HepG2 (cell line): ENCODE results near the gene LILRB3. TPM values are rescaled to one million over a fixed set of nuclear protein-coding genes. Genes with fewer than 3 reads are reported as not detected.
A peak's percentile ranks its signal among the peaks of the same experiment; 100 is the strongest.

Source experiments
- ATAC-seq: fragments of 200-7000 bp; cut with Tn5 transposase; 3 replicates; pipeline ENCODE4 v1.9.1; 2020; ENCODE audit warnings: mild to moderate bottlenecking, moderate library complexity
- BruUV-seq: library from RNA; stranded (reverse); fragments of 400-500 nt; replicated peaks from 2 replicates; lab custom pipeline; 2021; lab: Mats Ljungman, UMichigan
- CTCF ChIA-PET: fragments of 300-600 bp; formaldehyde crosslinking; extraction: SDS; loops from one replicate; lab custom pipeline; 2021; ENCODE audit warnings: low total read pairs, inconsistent platforms, low intra/inter-chr PET ratio; lab: Yijun Ruan, JAX
- POLR2A ChIA-PET: fragments of 350-600 bp; sonication (Branson Sonifier 250); formaldehyde crosslinking; loops from one replicate; lab custom pipeline; 2020; ENCODE audit warnings: antibody characterized with exemption, inconsistent platforms; lab: Yijun Ruan, JAX
- DNase-seq: peaks from one replicate; pipeline ENCODE4 v3.0.0-alpha.2; 2015; ENCODE audit warnings: low spot score
- FAIRE-seq: peaks from 3 replicates; lab custom pipeline; 2011; peaks lifted over from hg19 to GRCh38; lab: Jason Lieb, UNC
- H2AFZ ChIP-seq: one replicate; pipeline ENCODE4 v1.6.1; 2011; ENCODE audit warnings: low read length, inconsistent platforms
- H3K27ac ChIP-seq: fragments of 300-600 bp; 3 replicates; pipeline ENCODE4 v1.8.0; 2011; ENCODE audit warnings: mixed run types, mild to moderate bottlenecking, mixed read lengths, low read length, inconsistent platforms; ENCODE audit not compliant: insufficient read depth; ENCODE audit errors: extremely low read length
- H3K27me3 ChIP-seq, 2 experiments: fragments of 200-600 bp in 1 of 2; 2 replicates in 1 of 2; 3 replicates in 1 of 2; pipeline versions ENCODE4 v1.6.0 to v1.8.0; 2011; ENCODE audit warnings: low read length in 2 of 2, mild to moderate bottlenecking in 2 of 2, moderate library complexity in 2 of 2, inconsistent platforms in 1 of 2; ENCODE audit not compliant: insufficient read depth in 2 of 2, control insufficient read depth in 1 of 2
- H3K36me3 ChIP-seq, 2 experiments: fragments of 200-600 bp in 1 of 2; replicated peaks in 1 of 2; 2 replicates in 1 of 2; 3 replicates in 1 of 2; pipeline versions ENCODE4 v1.5.1 to v1.8.0; 2011; ENCODE audit warnings: low read length in 2 of 2, inconsistent platforms in 1 of 2; ENCODE audit not compliant: insufficient read depth in 2 of 2, control insufficient read depth in 1 of 2
- H3K4me1 ChIP-seq: 2 replicates; pipeline ENCODE4 v1.5.1; 2012; ENCODE audit warnings: low read length, inconsistent platforms; ENCODE audit not compliant: insufficient read depth
- H3K4me2 ChIP-seq: 2 replicates; pipeline ENCODE4 v1.6.0; 2011; ENCODE audit warnings: low read depth, low read length, inconsistent platforms
- H3K4me3 ChIP-seq, 3 experiments: fragments of 200-600 bp in 1 of 3; sonication (generic), shearing (Covaris generic) in 1 of 3; replicated peaks in 1 of 3; 2 replicates each; pipeline ENCODE4 v1.5.1; 2011 to 2016; ENCODE audit warnings: low read length in 3 of 3, inconsistent platforms in 2 of 3, low read depth in 2 of 3, mild to moderate bottlenecking in 2 of 3, control low read depth in 1 of 3, mixed read lengths in 1 of 3; ENCODE audit not compliant: insufficient read depth in 1 of 3
- H3K79me2 ChIP-seq: one replicate; pipeline ENCODE4 v1.6.1; 2011; ENCODE audit warnings: low read length, inconsistent platforms; ENCODE audit not compliant: insufficient read depth
- H3K9ac ChIP-seq: 2 replicates; pipeline ENCODE4 v1.6.0; 2011; ENCODE audit warnings: mild to moderate bottlenecking, low read depth, low read length, inconsistent platforms; ENCODE audit not compliant: insufficient read depth
- H3K9me3 ChIP-seq: 2 replicates; pipeline ENCODE4 v1.5.1; 2012; ENCODE audit warnings: mild to moderate bottlenecking, low read length
- H4K20me1 ChIP-seq: 2 replicates; pipeline ENCODE4 v1.6.0; 2011; ENCODE audit warnings: inconsistent platforms, mild to moderate bottlenecking, low read length, moderate library complexity; ENCODE audit not compliant: insufficient read depth
- ATAD3A ChIP-seq: sonication (generic); formaldehyde crosslinking; IDR thresholded peaks from 2 replicates; pipeline ENCODE4 v1.4.0; 2020; ENCODE audit warnings: missing genetic modification reagents
- BRD4 ChIP-seq: sonication (generic); formaldehyde crosslinking; IDR thresholded peaks from 2 replicates; pipeline ENCODE4 v1.4.0; 2020; ENCODE audit warnings: missing genetic modification reagents
- CHD4 ChIP-seq: fragments of 200-600 bp; sonication (generic); IDR thresholded peaks from 2 replicates; pipeline ENCODE4 v1.7.0; 2017; ENCODE audit warnings: mild to moderate bottlenecking, low read length, borderline replicate concordance
- IKZF1 ChIP-seq: fragments of 450-650 bp; IDR thresholded peaks from 2 replicates; pipeline ENCODE4 v1.7.1; 2016
- REPIN1 ChIP-seq: sonication (generic); formaldehyde crosslinking; IDR thresholded peaks from 2 replicates; pipeline ENCODE4 v1.8.0; 2022; ENCODE audit warnings: missing genetic modification reagents, low read depth, mild to moderate bottlenecking, borderline replicate concordance
- RXRB ChIP-seq: IDR thresholded peaks from 2 replicates; pipeline ENCODE4 v1.6.1; 2016; ENCODE audit warnings: borderline replicate concordance, missing genetic modification reagents, missing compliant biosample characterization
- TARDBP ChIP-seq: sonication (generic); formaldehyde crosslinking; IDR thresholded peaks from 2 replicates; pipeline ENCODE4 v1.8.0; 2022; ENCODE audit warnings: mild to moderate bottlenecking, missing genetic modification reagents
- ZFX ChIP-seq: sonication (generic); formaldehyde crosslinking; IDR thresholded peaks from 2 replicates; pipeline ENCODE4 v1.4.0; 2020; ENCODE audit warnings: mild to moderate bottlenecking, low read depth, missing genetic modification reagents, moderate library complexity
- ZNF136 ChIP-seq: sonication (generic); formaldehyde crosslinking; IDR thresholded peaks from 2 replicates; pipeline ENCODE4 v1.8.1; 2022; ENCODE audit warnings: low read depth, mild to moderate bottlenecking, moderate library complexity, missing genetic modification reagents
- ZNF207 ChIP-seq: fragments of 450-650 bp; IDR thresholded peaks from 2 replicates; pipeline ENCODE4 v1.6.1; 2016; ENCODE audit warnings: antibody characterized with exemption, borderline replicate concordance
- ZNF274 ChIP-seq: sonication (generic); formaldehyde crosslinking; IDR thresholded peaks from 2 replicates; pipeline ENCODE4 v1.5.1; 2020; ENCODE audit warnings: mild to moderate bottlenecking, missing genetic modification reagents
- ZNF335 ChIP-seq: sonication (generic); formaldehyde crosslinking; IDR thresholded peaks from 2 replicates; pipeline ENCODE4 v1.4.0; 2020; ENCODE audit warnings: missing genetic modification reagents
- WGBS: methylation state at CpG from one replicate; pipeline ENCODE4 v1.1.6; 2017; ENCODE audit warnings: low lambda C conversion rate; 5-methylcytosine and 5-hydroxymethylcytosine counted together
- in situ Hi-C: cut with HindIII; loops from 2 replicates; pipeline ENCODE4 v1.10.0; 2017; ENCODE audit warnings: low pct_unique_long_range_greater_than_20kb; ENCODE audit not compliant: extremely low pct_ligation_motif_present
- intact Hi-C: fragments of 100-400 bp; cut with micrococcal nuclease; formaldehyde crosslinking; loops from one replicate; pipeline ENCODE4 v1.10.0; 2022; ENCODE audit not compliant: unreplicated experiment
- polyA plus RNA-seq, 8 experiments: library from polyadenylated mRNA; depleted of rRNA in 3 of 8; stranded (reverse) in 7 of 8; unstranded in 1 of 8; fragments of >200 nt; fragmentation: Illumina TruSeq in 4 of 8; extraction: Trizol in 4 of 8; gene quantifications; 2 replicates each; pipeline versions ENCODE4 v1.2.1 to v1.2.3, GENCODE V29; 2011 to 2016; ENCODE audit warnings: low read depth in 4 of 8, missing spikeins in 1 of 8, mixed read lengths in 1 of 8; ENCODE audit not compliant: insufficient read depth in 1 of 8
- total RNA-seq, 5 experiments: library from RNA; depleted of rRNA; stranded (reverse); fragments of >200 nt; fragmentation: Illumina TruSeq; extraction: Trizol; gene quantifications; 2 replicates each; pipeline ENCODE4 v1.2.3, GENCODE V29; 2016; ENCODE audit warnings: low read depth in 1 of 5
- TF ChIP-seq, protein P1 (sequence below): sonication (generic); formaldehyde crosslinking; IDR thresholded peaks from 2 replicates; pipeline ENCODE4 v1.9.0; 2021; ENCODE audit warnings: mild to moderate bottlenecking, missing genetic modification reagents
- TF ChIP-seq, protein P2 (sequence below): sonication (generic); formaldehyde crosslinking; IDR thresholded peaks from 2 replicates; pipeline ENCODE4 v1.5.1; 2020; ENCODE audit warnings: mild to moderate bottlenecking, missing genetic modification reagents

The LILRB3 gene
- total and polyA plus RNA-seq, 2 of the 13 experiments (the other 11 are each of a cell fraction or from before 2014, with no cell fraction given): 0.22 TPM; not detected in 1

DNA sequence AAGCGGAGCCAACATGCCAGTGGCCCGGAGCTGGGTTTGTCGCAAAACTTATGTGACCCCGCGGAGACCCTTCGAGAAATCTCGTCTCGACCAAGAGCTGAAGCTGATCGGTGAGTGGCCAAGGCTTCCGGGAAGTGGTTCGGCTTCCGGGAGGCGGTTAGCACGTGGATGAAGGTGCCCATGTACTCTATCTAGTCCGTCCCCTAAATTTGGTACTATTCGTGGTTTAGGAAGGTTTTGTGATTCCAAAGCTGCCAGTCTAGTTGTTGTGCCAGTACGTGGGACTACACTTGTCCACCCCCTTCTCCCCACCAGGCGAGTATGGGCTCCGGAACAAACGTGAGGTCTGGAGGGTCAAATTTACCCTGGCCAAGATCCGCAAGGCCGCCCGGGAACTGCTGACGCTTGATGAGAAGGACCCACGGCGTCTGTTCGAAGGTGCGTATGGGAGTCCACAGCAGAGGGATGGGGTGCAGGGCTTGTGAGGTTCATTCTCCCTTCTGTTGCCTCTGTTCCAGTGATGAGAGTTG is 21.6 kb downstream of the LILRB3 start:
- ChIA-PET POLR2A (interaction anchor here (0.6 to 8.7 kb wide), 13 partner anchors 8 to 337 kb away, joined by 3 to 306 read pairs (median 5); partner anchors contain the start of genes CNOT3, LENG1, LILRB5 and MBOAT7), CTCF (no interaction called here)
- FAIRE-seq (no peak), DNase-seq (no peak), ATAC-seq (no peak)
- Histone ChIP-seq H3K4me2 (peak overlapping the region; percentile 87), H3K9ac (peak overlapping the region; percentile 96), H3K36me3 (peaks cover 11 to 53% of the 10 kb centered on the region in 2 experiments), H3K27ac (peak overlapping the region; percentile 91), H3K27me3 (no peaks in the 10 kb centered on the region; a peak in 1 of 5 replicates), H3K79me2 (peaks cover 54% of the 10 kb centered on the region), H2AFZ (no peak overlapping the region), H4K20me1 (peaks cover 55% of the 10 kb centered on the region), H3K4me1 (peaks cover 55% of the 10 kb centered on the region), H3K4me3 (peak overlapping the region; percentile 61 to 83 (median 72)), H3K9me3 (no peaks in the 10 kb centered on the region)
- under 1% methylated on average over 16 of the region's 28 CpGs for WGBS
- TSS peak; percentile 74 for BruUV-seq
- intact Hi-C loops (loop anchor here (5.0 kb wide), 1 partner anchor 64 kb away; the partner anchor contains the start of gene CNOT3), in situ Hi-C loops (no loop called here)
- TF ChIP-seq, protein P1, sequence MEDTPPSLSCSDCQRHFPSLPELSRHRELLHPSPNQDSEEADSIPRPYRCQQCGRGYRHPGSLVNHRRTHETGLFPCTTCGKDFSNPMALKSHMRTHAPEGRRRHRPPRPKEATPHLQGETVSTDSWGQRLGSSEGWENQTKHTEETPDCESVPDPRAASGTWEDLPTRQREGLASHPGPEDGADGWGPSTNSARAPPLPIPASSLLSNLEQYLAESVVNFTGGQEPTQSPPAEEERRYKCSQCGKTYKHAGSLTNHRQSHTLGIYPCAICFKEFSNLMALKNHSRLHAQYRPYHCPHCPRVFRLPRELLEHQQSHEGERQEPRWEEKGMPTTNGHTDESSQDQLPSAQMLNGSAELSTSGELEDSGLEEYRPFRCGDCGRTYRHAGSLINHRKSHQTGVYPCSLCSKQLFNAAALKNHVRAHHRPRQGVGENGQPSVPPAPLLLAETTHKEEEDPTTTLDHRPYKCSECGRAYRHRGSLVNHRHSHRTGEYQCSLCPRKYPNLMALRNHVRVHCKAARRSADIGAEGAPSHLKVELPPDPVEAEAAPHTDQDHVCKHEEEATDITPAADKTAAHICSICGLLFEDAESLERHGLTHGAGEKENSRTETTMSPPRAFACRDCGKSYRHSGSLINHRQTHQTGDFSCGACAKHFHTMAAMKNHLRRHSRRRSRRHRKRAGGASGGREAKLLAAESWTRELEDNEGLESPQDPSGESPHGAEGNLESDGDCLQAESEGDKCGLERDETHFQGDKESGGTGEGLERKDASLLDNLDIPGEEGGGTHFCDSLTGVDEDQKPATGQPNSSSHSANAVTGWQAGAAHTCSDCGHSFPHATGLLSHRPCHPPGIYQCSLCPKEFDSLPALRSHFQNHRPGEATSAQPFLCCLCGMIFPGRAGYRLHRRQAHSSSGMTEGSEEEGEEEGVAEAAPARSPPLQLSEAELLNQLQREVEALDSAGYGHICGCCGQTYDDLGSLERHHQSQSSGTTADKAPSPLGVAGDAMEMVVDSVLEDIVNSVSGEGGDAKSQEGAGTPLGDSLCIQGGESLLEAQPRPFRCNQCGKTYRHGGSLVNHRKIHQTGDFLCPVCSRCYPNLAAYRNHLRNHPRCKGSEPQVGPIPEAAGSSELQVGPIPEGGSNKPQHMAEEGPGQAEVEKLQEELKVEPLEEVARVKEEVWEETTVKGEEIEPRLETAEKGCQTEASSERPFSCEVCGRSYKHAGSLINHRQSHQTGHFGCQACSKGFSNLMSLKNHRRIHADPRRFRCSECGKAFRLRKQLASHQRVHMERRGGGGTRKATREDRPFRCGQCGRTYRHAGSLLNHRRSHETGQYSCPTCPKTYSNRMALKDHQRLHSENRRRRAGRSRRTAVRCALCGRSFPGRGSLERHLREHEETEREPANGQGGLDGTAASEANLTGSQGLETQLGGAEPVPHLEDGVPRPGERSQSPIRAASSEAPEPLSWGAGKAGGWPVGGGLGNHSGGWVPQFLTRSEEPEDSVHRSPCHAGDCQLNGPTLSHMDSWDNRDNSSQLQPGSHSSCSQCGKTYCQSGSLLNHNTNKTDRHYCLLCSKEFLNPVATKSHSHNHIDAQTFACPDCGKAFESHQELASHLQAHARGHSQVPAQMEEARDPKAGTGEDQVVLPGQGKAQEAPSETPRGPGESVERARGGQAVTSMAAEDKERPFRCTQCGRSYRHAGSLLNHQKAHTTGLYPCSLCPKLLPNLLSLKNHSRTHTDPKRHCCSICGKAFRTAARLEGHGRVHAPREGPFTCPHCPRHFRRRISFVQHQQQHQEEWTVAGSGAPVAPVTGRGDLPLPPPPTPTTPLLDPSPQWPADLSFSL: no peak
- no peak for TF ChIP-seq ZNF335 (CRISPR knock-in tag)
- TF ChIP-seq IKZF1: no peak
- no peak for TF ChIP-seq CHD4
- no peak for TF ChIP-seq ZFX (CRISPR knock-in tag)
- TF ChIP-seq ZNF207: no peak
- TF ChIP-seq BRD4: 0 out of 2 replicates have a peak, but pooled peaks have one; percentile 14
- TF ChIP-seq, protein P2, sequence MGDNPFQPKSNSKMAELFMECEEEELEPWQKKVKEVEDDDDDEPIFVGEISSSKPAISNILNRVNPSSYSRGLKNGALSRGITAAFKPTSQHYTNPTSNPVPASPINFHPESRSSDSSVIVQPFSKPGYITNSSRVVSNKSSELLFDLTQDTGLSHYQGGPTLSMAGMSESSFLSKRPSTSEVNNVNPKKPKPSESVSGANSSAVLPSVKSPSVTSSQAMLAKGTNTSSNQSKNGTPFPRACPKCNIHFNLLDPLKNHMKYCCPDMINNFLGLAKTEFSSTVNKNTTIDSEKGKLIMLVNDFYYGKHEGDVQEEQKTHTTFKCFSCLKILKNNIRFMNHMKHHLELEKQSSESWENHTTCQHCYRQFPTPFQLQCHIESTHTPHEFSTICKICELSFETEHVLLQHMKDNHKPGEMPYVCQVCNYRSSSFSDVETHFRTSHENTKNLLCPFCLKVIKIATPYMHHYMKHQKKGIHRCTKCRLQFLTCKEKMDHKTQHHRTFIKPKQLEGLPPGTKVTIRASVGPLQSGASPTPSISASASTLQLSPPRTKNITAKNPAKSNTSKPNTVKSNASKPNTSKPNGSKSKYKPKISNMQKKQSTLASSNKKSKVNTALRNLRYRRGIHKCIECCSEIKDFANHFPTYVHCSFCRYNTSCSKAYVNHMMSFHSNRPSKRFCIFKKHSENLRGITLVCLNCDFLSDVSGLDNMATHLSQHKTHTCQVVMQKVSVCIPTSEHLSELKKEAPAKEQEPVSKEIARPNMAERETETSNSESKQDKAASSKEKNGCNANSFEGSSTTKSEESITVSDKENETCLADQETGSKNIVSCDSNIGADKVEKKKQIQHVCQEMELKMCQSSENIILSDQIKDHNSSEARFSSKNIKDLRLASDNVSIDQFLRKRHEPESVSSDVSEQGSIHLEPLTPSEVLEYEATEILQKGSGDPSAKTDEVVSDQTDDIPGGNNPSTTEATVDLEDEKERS (CRISPR knock-in tag): 0 out of 2 replicates have a peak, but pooled peaks have one; percentile 62
- no peak for TF ChIP-seq ZNF274 (CRISPR knock-in tag)
- TF ChIP-seq TARDBP (CRISPR knock-in tag): no peak
- no peak for TF ChIP-seq RXRB (CRISPR knock-in tag)
- TF ChIP-seq REPIN1: no peak
- no peak for TF ChIP-seq ATAD3A
- no peak for TF ChIP-seq ZNF136 (CRISPR knock-in tag)
